NT2/D1 (cell line): ENCODE measurements around the gene TMCC2.

ENCODE experiments used
- YY1 ChIP-seq: IDR thresholded peaks from 2 replicates; pipeline ENCODE4 v1.6.1; 2011; ENCODE audit not compliant: insufficient read length, insufficient read depth
- ZNF274 ChIP-seq: IDR thresholded peaks from 2 replicates; pipeline ENCODE4 v1.6.1; 2011; ENCODE audit warnings: mild to moderate bottlenecking, low read depth, low read length

DNA sequence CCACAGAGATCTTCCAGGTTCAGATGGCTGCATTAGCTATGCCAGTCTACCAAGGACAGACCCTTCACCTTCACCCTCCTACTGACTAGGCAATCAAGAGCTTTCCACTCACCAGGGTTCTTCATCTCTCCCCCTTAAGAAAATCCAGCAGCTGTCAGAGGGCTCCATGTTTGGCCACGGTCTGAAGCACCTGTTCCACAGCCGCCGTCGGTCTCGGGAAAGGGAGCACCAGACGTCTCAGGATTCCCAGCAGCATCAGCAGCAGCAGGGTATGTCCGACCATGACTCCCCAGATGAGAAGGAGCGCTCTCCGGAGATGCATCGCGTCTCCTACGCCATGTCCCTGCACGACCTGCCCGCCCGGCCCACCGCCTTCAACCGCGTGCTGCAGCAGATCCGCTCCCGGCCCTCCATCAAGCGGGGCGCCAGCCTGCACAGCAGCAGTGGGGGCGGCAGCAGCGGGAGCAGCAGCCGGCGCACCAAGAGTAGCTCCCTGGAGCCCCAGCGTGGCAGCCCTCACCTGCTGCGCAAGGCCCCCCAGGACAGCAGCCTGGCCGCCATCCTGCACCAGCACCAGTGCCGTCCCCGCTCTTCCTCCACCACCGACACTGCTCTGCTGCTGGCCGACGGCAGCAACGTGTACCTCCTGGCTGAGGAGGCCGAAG, 13.8 kb downstream of the TMCC2 start:
- no peak for TF ChIP-seq ZNF274
- no peak for TF ChIP-seq YY1
